ENCODE measurements around the gene VNN1. TPM values are rescaled to one million over a fixed set of nuclear protein-coding genes. Genes with fewer than 3 reads are reported as not detected.

The VNN1 gene, protein sequence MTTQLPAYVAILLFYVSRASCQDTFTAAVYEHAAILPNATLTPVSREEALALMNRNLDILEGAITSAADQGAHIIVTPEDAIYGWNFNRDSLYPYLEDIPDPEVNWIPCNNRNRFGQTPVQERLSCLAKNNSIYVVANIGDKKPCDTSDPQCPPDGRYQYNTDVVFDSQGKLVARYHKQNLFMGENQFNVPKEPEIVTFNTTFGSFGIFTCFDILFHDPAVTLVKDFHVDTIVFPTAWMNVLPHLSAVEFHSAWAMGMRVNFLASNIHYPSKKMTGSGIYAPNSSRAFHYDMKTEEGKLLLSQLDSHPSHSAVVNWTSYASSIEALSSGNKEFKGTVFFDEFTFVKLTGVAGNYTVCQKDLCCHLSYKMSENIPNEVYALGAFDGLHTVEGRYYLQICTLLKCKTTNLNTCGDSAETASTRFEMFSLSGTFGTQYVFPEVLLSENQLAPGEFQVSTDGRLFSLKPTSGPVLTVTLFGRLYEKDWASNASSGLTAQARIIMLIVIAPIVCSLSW
- 0.06 to 0.15 TPM (median 0.10 TPM) in 3 of 5 replicates, not detected in the others for total RNA-seq (2022; extraction: Qiagen RNA extraction)

DNA sequence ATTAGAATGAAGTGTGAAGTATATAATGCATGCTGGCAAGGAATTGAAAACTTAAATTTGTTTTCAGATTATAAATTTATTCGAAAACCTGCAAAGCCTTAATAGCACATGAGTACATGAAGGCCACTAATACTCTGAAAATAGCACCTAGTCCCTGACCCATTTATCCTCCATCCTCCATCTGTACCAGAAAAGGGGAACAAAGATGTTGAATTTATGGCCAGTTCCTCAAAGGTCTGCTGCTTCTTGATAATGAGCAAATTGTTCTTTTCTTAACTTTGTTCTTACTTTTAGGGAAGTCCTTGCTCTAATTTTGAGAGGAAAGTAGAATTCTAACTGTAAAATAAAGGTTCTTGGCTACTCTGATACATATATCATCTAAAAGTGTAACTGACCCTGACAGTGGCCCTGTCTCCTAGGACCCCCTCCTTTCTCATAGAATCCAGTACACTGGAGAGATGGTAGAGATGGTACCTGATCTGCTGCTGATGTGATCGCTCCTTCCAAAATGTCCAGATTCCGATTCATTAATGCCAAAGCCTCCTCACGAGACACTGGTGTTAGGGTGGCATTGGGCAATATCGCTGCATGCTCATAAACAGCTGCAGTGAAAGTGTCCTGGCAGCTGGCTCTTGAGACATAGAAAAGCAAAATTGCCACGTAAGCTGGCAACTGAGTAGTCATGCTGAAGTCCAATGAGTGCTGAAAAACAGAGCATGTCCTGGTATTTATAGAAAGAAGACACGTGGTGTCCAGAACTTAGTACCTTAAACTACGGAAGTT is at the start of gene VNN1:
Gene VNN1, minus strand, starts transcription at position 704 of the 783 bp plus-strand sequence. Its CDS starts 20 bp downstream, at position 684.

DNA sequence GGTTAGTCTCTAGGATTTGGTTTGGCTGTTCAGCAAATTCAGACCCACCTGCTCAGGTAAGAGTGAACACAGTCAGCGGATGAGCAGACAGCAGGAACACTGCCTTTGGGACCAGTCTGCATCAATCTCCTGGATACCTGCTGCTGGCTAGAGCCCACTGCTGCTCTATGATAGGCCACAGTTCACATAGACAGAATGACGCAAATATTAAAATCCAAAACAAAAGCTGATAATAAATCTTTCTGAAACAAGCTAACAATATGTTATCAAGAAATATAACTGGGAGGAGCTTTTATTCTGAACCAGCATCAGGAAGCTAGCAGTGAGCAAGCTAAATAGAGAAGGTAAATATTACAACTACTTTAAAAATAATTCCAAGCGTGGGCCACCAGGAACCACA is 54.8 kb downstream of the VNN1 start, which contains the start of gene TAAR1:
Gene TAAR1, minus strand, starts transcription at position 101 of the 400 bp plus-strand sequence. CDS start 13,179 bp downstream, outside the sequence.

Other genes starting within 250 kb of the VNN1 start
- gene STX7, start 200.9 kb downstream of the VNN1 start, total RNA-seq (2022; extraction: Qiagen RNA extraction) = 18.0 to 24.7 TPM (median 23.3 TPM) in 5 replicates
- not detected in 5 replicates for gene TAAR9, start 175.8 kb downstream of the VNN1 start, total RNA-seq (2022; extraction: Qiagen RNA extraction)
- gene TAAR8, start 161.4 kb downstream of the VNN1 start, total RNA-seq (2022; extraction: Qiagen RNA extraction) = not detected in 5 replicates
- not detected in 5 replicates for gene TAAR6, start 143.7 kb downstream of the VNN1 start, total RNA-seq (2022; extraction: Qiagen RNA extraction)
- not detected in 5 replicates for gene TAAR5, start 124.3 kb downstream of the VNN1 start, total RNA-seq (2022; extraction: Qiagen RNA extraction)
- not detected in 5 replicates for gene TAAR2, start 89.8 kb downstream of the VNN1 start, total RNA-seq (2022; extraction: Qiagen RNA extraction)
- gene TAAR1, start 54.9 kb downstream of the VNN1 start, total RNA-seq (2022; extraction: Qiagen RNA extraction) = not detected in 5 replicates
- 0.22 TPM in 1 of 5 replicates, not detected in the others for gene VNN2, start 43.8 kb upstream of the VNN1 start, total RNA-seq (2022; extraction: Qiagen RNA extraction)
- 4.5 to 5.1 TPM (median 5.0 TPM) in 5 replicates for gene SLC18B1, start 84.6 kb upstream of the VNN1 start, total RNA-seq (2022; extraction: Qiagen RNA extraction)
- gene RPS12, start 100.5 kb upstream of the VNN1 start, total RNA-seq (2022; extraction: Qiagen RNA extraction) = 1,824 to 2,014 TPM (median 1,903 TPM) in 5 replicates